ENCODE data around the gene AK8. TPM values are rescaled to one million over a fixed set of nuclear protein-coding genes. Genes with fewer than 3 reads are reported as not detected.

AK8 gene
- total and polyA plus RNA-seq, 3 donors from 2014 or later: 15.0 to 54.8 (median 15.1) TPM

GRCh38 chr9:132753593-132753880 lies 124.5 kb downstream of the AK8 start:
- intact Hi-C loops (cut with DNase I; ENCODE audit: low total_unique reads): no loop called here
- 84 to 95% methylated on average over 4 to 7 of the region's 7 CpGs for WGBS, 2 donors
- DNase-seq: no peak
- Histone ChIP-seq H3K9me3 (no peaks in the 10 kb centered on the region), H3K27me3 (no peaks in the 10 kb centered on the region), H3K36me3 (ENCODE audit: low read depth, missing control alignments) (no peaks in the 10 kb centered on the region), H3K4me3 (no peak overlapping the region), H3K27ac (no peak overlapping the region), H3K4me1 (no peaks in the 10 kb centered on the region)
- TF ChIP-seq CTCF (IDR thresholded peaks at IDR 0.05) (no peak), POLR2A (IDR thresholded peaks at IDR 0.05) (no peak)

- Histone ChIP-seq H3K27me3 (no peaks in the 10 kb centered on the region), H3K4me1 (no peaks in the 10 kb centered on the region), H3K4me3 (no peak overlapping the region), H3K27ac (no peak overlapping the region), H3K9me3 (no peaks in the 10 kb centered on the region), H3K36me3 (ENCODE audit: low read depth, missing control alignments) (no peaks in the 10 kb centered on the region)
- intact Hi-C loops (cut with DNase I; ENCODE audit: low total_unique reads): no loop called here
- no peak for DNase-seq
- TF ChIP-seq POLR2A (IDR thresholded peaks at IDR 0.05): no peak
- TF ChIP-seq CTCF (IDR thresholded peaks at IDR 0.05): no peak
- 58 to 68% methylated on average over 4 to 10 of the region's 10 CpGs for WGBS, 2 donors
Measured at GRCh38 chr9:132752877-132753592, 125.0 kb downstream of the AK8 start.

- Histone ChIP-seq H3K36me3 (ENCODE audit: low read depth, missing control alignments) (no peaks in the 10 kb centered on the region), H3K27ac (no peak overlapping the region), H3K9me3 (no peaks in the 10 kb centered on the region), H3K27me3 (no peaks in the 10 kb centered on the region), H3K4me1 (no peaks in the 10 kb centered on the region), H3K4me3 (no peak overlapping the region)
- no peak for TF ChIP-seq POLR2A (IDR thresholded peaks at IDR 0.05)
- TF ChIP-seq CTCF (IDR thresholded peaks at IDR 0.05): no peak
- no peak for DNase-seq
- WGBS, 2 donors: 85 to 87% methylated on average over 9 of the region's 9 CpGs
- intact Hi-C loops (cut with DNase I; ENCODE audit: low total_unique reads): no loop called here
Measured at GRCh38 chr9:132750668-132751067, 127.4 kb downstream of the AK8 start.

- 89 to 94% methylated on average over 12 to 13 of the region's 13 CpGs for WGBS, 2 donors
- no peaks in the 10 kb centered on the region for H3K27me3 ChIP-seq
- no peak for DNase-seq
- H3K9me3 ChIP-seq: no peaks in the 10 kb centered on the region
- no peak for TF ChIP-seq CTCF (IDR thresholded peaks at IDR 0.05)
- no peak for TF ChIP-seq POLR2A (IDR thresholded peaks at IDR 0.05)
- H3K27ac ChIP-seq: no peak overlapping the region
- H3K36me3 ChIP-seq (ENCODE audit: low read depth, missing control alignments): no peaks in the 10 kb centered on the region
- no peaks in the 10 kb centered on the region for H3K4me1 ChIP-seq
- intact Hi-C loops (cut with DNase I; ENCODE audit: low total_unique reads): no loop called here
- H3K4me3 ChIP-seq: no peak overlapping the region
Measured at GRCh38 chr9:132749306-132749705, 128.8 kb downstream of the AK8 start.

- Histone ChIP-seq H3K4me1 (no peaks in the 10 kb centered on the region), H3K9me3 (no peaks in the 10 kb centered on the region), H3K36me3 (ENCODE audit: low read depth, missing control alignments) (no peaks in the 10 kb centered on the region), H3K27ac (no peak overlapping the region), H3K27me3 (no peaks in the 10 kb centered on the region), H3K4me3 (no peak overlapping the region)
- no peak for TF ChIP-seq CTCF (IDR thresholded peaks at IDR 0.05)
- TF ChIP-seq POLR2A (IDR thresholded peaks at IDR 0.05): no peak
- intact Hi-C loops (cut with DNase I; ENCODE audit: low total_unique reads): no loop called here
- no peak for DNase-seq
- 58 to 59% methylated on average over 5 of the region's 5 CpGs for WGBS, 2 donors
Measured at GRCh38 chr9:132748450-132748849, 129.6 kb downstream of the AK8 start.
